ENCODE data around the gene CLDN14. TPM values are rescaled to one million over a fixed set of nuclear protein-coding genes. Genes with fewer than 3 reads are reported as not detected.

The CLDN14 gene
- total and polyA plus RNA-seq, 2 experiments from 2014 or later: not detected

- Histone ChIP-seq H3K4me1 (ENCODE audit: insufficient read depth) (peaks cover 4% of the 10 kb centered on the region; the same call in 1 of the 2 replicates), H3F3A (replicated peaks; ENCODE audit: low read depth) (peaks cover 4% of the 10 kb centered on the region; the same call in 1 of the 2 replicates), H3K4me2 (no peak overlapping the region), H3K9me2 (ENCODE audit: insufficient read depth) (no peaks in the 10 kb centered on the region), H4K20me1 (replicated peaks; ENCODE audit: insufficient read depth) (no peaks in the 10 kb centered on the region), H3K27ac (ENCODE audit: low read depth) (no peak overlapping the region), H3K4me3 (no peak overlapping the region), H2AFZ (no peak overlapping the region), H3K27me3 (ENCODE audit: insufficient read depth) (no peaks in the 10 kb centered on the region), H3K79me2 (replicated peaks; ENCODE audit: insufficient read depth) (no peaks in the 10 kb centered on the region), H3K36me3 (ENCODE audit: insufficient read depth) (no peaks in the 10 kb centered on the region; the same call in 1 of the 2 replicates)
- ATAC-seq: no peak
- no peak for TF ChIP-seq EZH2phosphoT487 (IDR thresholded peaks at IDR 0.05; ENCODE audit: unreplicated experiment)
- no peak for TF ChIP-seq REST (IDR thresholded peaks at IDR 0.05; ENCODE audit: unreplicated experiment)
- no peak for TF ChIP-seq ZNF462 (CRISPR knock-in tag; IDR thresholded peaks at IDR 0.05)
- TF ChIP-seq ETS1 (IDR thresholded peaks at IDR 0.05): no peak
- TF ChIP-seq CREB1 (CRISPR knock-in tag; IDR thresholded peaks at IDR 0.05; ENCODE audit: low read depth): no peak
- no peak for TF ChIP-seq EZH2 (IDR thresholded peaks at IDR 0.05; ENCODE audit: low read depth, unreplicated experiment)
- no peak for TF ChIP-seq ZNF331 (CRISPR knock-in tag; IDR thresholded peaks at IDR 0.05; ENCODE audit: low read depth)
- TF ChIP-seq, protein P1, sequence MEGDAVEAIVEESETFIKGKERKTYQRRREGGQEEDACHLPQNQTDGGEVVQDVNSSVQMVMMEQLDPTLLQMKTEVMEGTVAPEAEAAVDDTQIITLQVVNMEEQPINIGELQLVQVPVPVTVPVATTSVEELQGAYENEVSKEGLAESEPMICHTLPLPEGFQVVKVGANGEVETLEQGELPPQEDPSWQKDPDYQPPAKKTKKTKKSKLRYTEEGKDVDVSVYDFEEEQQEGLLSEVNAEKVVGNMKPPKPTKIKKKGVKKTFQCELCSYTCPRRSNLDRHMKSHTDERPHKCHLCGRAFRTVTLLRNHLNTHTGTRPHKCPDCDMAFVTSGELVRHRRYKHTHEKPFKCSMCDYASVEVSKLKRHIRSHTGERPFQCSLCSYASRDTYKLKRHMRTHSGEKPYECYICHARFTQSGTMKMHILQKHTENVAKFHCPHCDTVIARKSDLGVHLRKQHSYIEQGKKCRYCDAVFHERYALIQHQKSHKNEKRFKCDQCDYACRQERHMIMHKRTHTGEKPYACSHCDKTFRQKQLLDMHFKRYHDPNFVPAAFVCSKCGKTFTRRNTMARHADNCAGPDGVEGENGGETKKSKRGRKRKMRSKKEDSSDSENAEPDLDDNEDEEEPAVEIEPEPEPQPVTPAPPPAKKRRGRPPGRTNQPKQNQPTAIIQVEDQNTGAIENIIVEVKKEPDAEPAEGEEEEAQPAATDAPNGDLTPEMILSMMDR (conservative IDR thresholded peaks at IDR 0.05; ENCODE audit: low read depth in 2 of 2): no peak
- TF ChIP-seq STAT1 (IDR thresholded peaks at IDR 0.05; ENCODE audit: unreplicated experiment): no peak
- Mint-ChIP-seq H3K4me1 (peaks cover 19% of the 10 kb centered on the region), H3K9me3 (no peaks in the 10 kb centered on the region; the same call in 2 of the 3 replicates), H3K36me3 (ENCODE audit: low read depth) (no peaks in the 10 kb centered on the region), H3K27ac (no peak overlapping the region), H3K27me3 (ENCODE audit: insufficient read depth, low read depth, poor library complexity) (peaks cover 15% of the 10 kb centered on the region), H3K4me3 (no peak overlapping the region)
- no peak for DNase-seq (ENCODE audit: low spot score)
Observed at GRCh38 chr21:36425286-36425685, 54.6 kb downstream of the CLDN14 start.
